Liver (tissue), 9 donors: Measurements from ENCODE around the gene ZYG11B. TPM values are rescaled to one million over a fixed set of nuclear protein-coding genes. Genes with fewer than 3 reads are reported as not detected.

Experiments used
- DNase-seq: peaks from one replicate; pipeline ENCODE4 v3.0.0-alpha.2; 2017; ENCODE audit warnings: low spot score
- H3K27ac ChIP-seq, 2 donors: one replicate each; pipeline ENCODE4 v1.7.0; 2013; ENCODE audit warnings: inconsistent platforms in 2 of 2, low read length in 2 of 2, control low read depth in 1 of 2, low read depth in 1 of 2, mild to moderate bottlenecking in 1 of 2
- H3K27me3 ChIP-seq, 4 donors: one replicate each; pipeline versions ENCODE4 v1.6.1 to v1.7.0; 2013; ENCODE audit warnings: low read length in 3 of 4, inconsistent platforms in 1 of 4, mild to moderate bottlenecking in 1 of 4, moderate library complexity in 1 of 4; ENCODE audit not compliant: control insufficient read depth in 4 of 4, insufficient read depth in 4 of 4
- H3K36me3 ChIP-seq, 4 donors: one replicate each; pipeline versions ENCODE4 v1.6.1 to v1.7.0; 2013; ENCODE audit warnings: low read length in 3 of 4, mild to moderate bottlenecking in 3 of 4, low read depth in 1 of 4, moderate library complexity in 1 of 4; ENCODE audit not compliant: control insufficient read depth in 4 of 4, insufficient read depth in 3 of 4
- H3K4me1 ChIP-seq, 4 donors: one replicate each; pipeline versions ENCODE4 v1.6.1 to v1.7.0; 2013; ENCODE audit warnings: low read length in 3 of 4, mild to moderate bottlenecking in 3 of 4, moderate library complexity in 1 of 4; ENCODE audit not compliant: control insufficient read depth in 4 of 4, insufficient read depth in 4 of 4
- H3K4me3 ChIP-seq, 3 donors: one replicate each; pipeline versions ENCODE4 v1.6.1 to v1.7.0; 2013; ENCODE audit warnings: low read length in 3 of 3, control low read depth in 1 of 3, low read depth in 1 of 3, mild to moderate bottlenecking in 1 of 3
- H3K9ac ChIP-seq, 2 donors: one replicate each; pipeline ENCODE4 v1.7.0; 2013; ENCODE audit warnings: low read length in 2 of 2, mild to moderate bottlenecking in 2 of 2, moderate library complexity in 2 of 2, control low read depth in 1 of 2, low read depth in 1 of 2
- H3K9me3 ChIP-seq, 4 donors: one replicate each; pipeline versions ENCODE4 v1.6.1 to v1.7.0; 2013; ENCODE audit warnings: low read length in 3 of 4; ENCODE audit not compliant: control insufficient read depth in 4 of 4
- EGR1 ChIP-seq, 2 donors: IDR thresholded peaks; 2 replicates each; pipeline ENCODE4 v1.6.1; 2016 to 2018; ENCODE audit warnings: antibody characterized with exemption in 2 of 2, low read depth in 2 of 2
- FOXA1 ChIP-seq: IDR thresholded peaks from 2 replicates; pipeline ENCODE4 v1.6.1; 2016; ENCODE audit warnings: antibody characterized with exemption
- FOXA2 ChIP-seq: IDR thresholded peaks from 2 replicates; pipeline ENCODE4 v1.6.1; 2016; ENCODE audit warnings: antibody characterized with exemption
- GABPA ChIP-seq, 2 donors: IDR thresholded peaks in 1 of 2; conservative IDR thresholded peaks in 1 of 2; 2 replicates each; pipeline ENCODE4 v1.6.1; 2016; ENCODE audit warnings: antibody characterized with exemption in 2 of 2, mild to moderate bottlenecking in 1 of 2, moderate library complexity in 1 of 2
- HNF4A ChIP-seq, 2 donors: conservative IDR thresholded peaks; 2 replicates each; pipeline ENCODE4 v1.6.1; 2016; ENCODE audit warnings: antibody characterized with exemption in 2 of 2, mild to moderate bottlenecking in 2 of 2
- HNF4G ChIP-seq: IDR thresholded peaks from 2 replicates; pipeline ENCODE4 v1.6.1; 2016; ENCODE audit warnings: antibody characterized with exemption
- JUND ChIP-seq, 2 donors: IDR thresholded peaks; 2 replicates each; pipeline ENCODE4 v1.6.1; 2016; ENCODE audit warnings: antibody characterized with exemption in 2 of 2
- NR2F2 ChIP-seq: IDR thresholded peaks from 2 replicates; pipeline ENCODE4 v1.6.1; 2016; ENCODE audit warnings: antibody characterized with exemption
- RAD21 ChIP-seq, 2 donors: IDR thresholded peaks; 2 replicates each; pipeline ENCODE4 v1.6.1; 2016; ENCODE audit warnings: antibody characterized with exemption in 2 of 2, mild to moderate bottlenecking in 2 of 2
- RXRA ChIP-seq, 2 donors: IDR thresholded peaks; 2 replicates each; pipeline ENCODE4 v1.6.1; 2017 to 2018; ENCODE audit warnings: antibody characterized with exemption in 2 of 2, mild to moderate bottlenecking in 1 of 2
- SP1 ChIP-seq: IDR thresholded peaks from 2 replicates; pipeline ENCODE4 v1.6.1; 2018; ENCODE audit warnings: antibody characterized with exemption, mild to moderate bottlenecking
- TAF1 ChIP-seq: conservative IDR thresholded peaks from 2 replicates; pipeline ENCODE4 v1.6.1; 2016; ENCODE audit warnings: antibody characterized with exemption, mild to moderate bottlenecking
- YY1 ChIP-seq: IDR thresholded peaks from 2 replicates; pipeline ENCODE4 v1.6.1; 2016; ENCODE audit warnings: antibody characterized with exemption, mild to moderate bottlenecking
- WGBS: extraction: QIAGEN DNeasy Blood & Tissue Kit; methylation state at CpG from one replicate; pipeline ENCODE4 v1.1.7; 2013; 5-methylcytosine and 5-hydroxymethylcytosine counted together
- polyA plus RNA-seq, 2 donors: library from polyadenylated mRNA; stranded (reverse) in 1 of 2; unstranded in 1 of 2; fragments of 200-250 nt in 1 of 2; fragments of >200 nt in 1 of 2; fragmentation: Nextera tagmentation in 1 of 2; extraction: Ambion mirVana in 1 of 2; gene quantifications; one replicate each; pipeline versions ENCODE4 v1.2.1 to v1.2.3, GENCODE V29; 2013 to 2015
- total RNA-seq, 2 donors: library from RNA; depleted of rRNA; stranded (reverse); fragments of >200 nt; gene quantifications; one replicate each; pipeline ENCODE4 v1.2.3, GENCODE V29; 2014
- TF ChIP-seq, protein P1 (sequence below): fragments of 150-350 bp; IDR thresholded peaks from 2 replicates; pipeline ENCODE4 v1.5.1; 2017; ENCODE audit warnings: improper control_type of control experiment, low read depth, low read length; ENCODE audit not compliant: missing input control
- TF ChIP-seq, protein P2 (sequence below): IDR thresholded peaks from 2 replicates; pipeline ENCODE4 v1.6.1; 2016; ENCODE audit warnings: antibody characterized with exemption, mild to moderate bottlenecking
- TF ChIP-seq, protein P3 (sequence below): IDR thresholded peaks from 2 replicates; pipeline ENCODE4 v1.6.1; 2016; ENCODE audit warnings: antibody characterized with exemption
- TF ChIP-seq, protein P4 (sequence below): IDR thresholded peaks from 2 replicates; pipeline ENCODE4 v1.6.1; 2016; ENCODE audit warnings: antibody characterized with exemption
- TF ChIP-seq, protein P5 (sequence below): IDR thresholded peaks from 2 replicates; pipeline ENCODE4 v1.6.1; 2016; ENCODE audit warnings: antibody characterized with exemption
- donor health status: healthy.
- donor health status: healthy.
- donor health status: healthy.
- donor health status: healthy.
- donor health status: healthy.

The ZYG11B gene
- total and polyA plus RNA-seq, 4 donors: 6.1 to 111 (median 15.5) TPM

DNA sequence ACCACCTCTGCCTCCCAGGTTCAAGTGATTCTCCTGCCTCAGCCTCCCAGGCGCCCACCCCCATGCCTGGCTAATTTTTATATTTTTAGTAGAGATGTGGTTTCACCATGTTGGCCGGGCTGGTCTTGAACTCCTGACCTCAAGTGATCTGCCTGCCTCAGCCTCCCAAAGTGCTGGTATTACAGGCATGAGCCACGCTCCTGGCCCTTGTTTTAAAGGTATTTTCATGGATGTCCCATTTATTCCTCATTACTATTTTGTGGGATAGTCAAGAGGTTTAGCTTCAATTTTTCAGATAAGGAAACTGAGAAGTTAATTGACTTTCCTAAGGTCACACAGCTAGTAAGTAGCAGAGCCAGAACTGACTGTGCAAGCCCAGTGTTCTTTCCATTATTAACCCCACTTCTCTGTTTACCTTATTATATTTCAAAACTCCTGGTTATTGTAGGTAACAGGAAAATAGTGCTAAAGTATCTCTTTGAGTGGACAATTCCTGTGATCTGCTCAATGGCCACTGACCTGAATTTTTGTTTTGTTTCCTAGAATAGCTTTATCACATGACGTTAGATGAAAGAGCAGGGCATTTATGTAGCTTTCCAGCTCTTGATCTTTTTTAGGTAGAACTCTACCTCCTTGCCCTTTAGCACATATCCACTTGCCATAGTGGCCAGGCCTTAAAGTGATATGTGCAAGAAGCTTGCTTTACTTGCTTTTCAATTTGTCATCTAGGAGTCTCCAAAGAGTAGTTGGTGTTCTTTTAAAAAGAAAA, 13.6 kb downstream of the ZYG11B start:
- Histone ChIP-seq H3K27ac (peak overlapping the region; percentile 6 to 63), H3K36me3 (no peaks in the 10 kb centered on the region), H3K27me3 (no peaks in the 10 kb centered on the region), H3K9ac (no peak overlapping the region), H3K4me1 (peaks cover 14 to 34% (median 28%) of the 10 kb centered on the region in 4 donors), H3K9me3 (no peaks in the 10 kb centered on the region), H3K4me3 (no peak overlapping the region)
- TF ChIP-seq, protein P1, sequence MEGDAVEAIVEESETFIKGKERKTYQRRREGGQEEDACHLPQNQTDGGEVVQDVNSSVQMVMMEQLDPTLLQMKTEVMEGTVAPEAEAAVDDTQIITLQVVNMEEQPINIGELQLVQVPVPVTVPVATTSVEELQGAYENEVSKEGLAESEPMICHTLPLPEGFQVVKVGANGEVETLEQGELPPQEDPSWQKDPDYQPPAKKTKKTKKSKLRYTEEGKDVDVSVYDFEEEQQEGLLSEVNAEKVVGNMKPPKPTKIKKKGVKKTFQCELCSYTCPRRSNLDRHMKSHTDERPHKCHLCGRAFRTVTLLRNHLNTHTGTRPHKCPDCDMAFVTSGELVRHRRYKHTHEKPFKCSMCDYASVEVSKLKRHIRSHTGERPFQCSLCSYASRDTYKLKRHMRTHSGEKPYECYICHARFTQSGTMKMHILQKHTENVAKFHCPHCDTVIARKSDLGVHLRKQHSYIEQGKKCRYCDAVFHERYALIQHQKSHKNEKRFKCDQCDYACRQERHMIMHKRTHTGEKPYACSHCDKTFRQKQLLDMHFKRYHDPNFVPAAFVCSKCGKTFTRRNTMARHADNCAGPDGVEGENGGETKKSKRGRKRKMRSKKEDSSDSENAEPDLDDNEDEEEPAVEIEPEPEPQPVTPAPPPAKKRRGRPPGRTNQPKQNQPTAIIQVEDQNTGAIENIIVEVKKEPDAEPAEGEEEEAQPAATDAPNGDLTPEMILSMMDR: no peak
- no peak for TF ChIP-seq TAF1
- TF ChIP-seq NR2F2: no peak
- TF ChIP-seq, protein P2, sequence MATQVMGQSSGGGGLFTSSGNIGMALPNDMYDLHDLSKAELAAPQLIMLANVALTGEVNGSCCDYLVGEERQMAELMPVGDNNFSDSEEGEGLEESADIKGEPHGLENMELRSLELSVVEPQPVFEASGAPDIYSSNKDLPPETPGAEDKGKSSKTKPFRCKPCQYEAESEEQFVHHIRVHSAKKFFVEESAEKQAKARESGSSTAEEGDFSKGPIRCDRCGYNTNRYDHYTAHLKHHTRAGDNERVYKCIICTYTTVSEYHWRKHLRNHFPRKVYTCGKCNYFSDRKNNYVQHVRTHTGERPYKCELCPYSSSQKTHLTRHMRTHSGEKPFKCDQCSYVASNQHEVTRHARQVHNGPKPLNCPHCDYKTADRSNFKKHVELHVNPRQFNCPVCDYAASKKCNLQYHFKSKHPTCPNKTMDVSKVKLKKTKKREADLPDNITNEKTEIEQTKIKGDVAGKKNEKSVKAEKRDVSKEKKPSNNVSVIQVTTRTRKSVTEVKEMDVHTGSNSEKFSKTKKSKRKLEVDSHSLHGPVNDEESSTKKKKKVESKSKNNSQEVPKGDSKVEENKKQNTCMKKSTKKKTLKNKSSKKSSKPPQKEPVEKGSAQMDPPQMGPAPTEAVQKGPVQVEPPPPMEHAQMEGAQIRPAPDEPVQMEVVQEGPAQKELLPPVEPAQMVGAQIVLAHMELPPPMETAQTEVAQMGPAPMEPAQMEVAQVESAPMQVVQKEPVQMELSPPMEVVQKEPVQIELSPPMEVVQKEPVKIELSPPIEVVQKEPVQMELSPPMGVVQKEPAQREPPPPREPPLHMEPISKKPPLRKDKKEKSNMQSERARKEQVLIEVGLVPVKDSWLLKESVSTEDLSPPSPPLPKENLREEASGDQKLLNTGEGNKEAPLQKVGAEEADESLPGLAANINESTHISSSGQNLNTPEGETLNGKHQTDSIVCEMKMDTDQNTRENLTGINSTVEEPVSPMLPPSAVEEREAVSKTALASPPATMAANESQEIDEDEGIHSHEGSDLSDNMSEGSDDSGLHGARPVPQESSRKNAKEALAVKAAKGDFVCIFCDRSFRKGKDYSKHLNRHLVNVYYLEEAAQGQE: no peak
- TF ChIP-seq, protein P3, sequence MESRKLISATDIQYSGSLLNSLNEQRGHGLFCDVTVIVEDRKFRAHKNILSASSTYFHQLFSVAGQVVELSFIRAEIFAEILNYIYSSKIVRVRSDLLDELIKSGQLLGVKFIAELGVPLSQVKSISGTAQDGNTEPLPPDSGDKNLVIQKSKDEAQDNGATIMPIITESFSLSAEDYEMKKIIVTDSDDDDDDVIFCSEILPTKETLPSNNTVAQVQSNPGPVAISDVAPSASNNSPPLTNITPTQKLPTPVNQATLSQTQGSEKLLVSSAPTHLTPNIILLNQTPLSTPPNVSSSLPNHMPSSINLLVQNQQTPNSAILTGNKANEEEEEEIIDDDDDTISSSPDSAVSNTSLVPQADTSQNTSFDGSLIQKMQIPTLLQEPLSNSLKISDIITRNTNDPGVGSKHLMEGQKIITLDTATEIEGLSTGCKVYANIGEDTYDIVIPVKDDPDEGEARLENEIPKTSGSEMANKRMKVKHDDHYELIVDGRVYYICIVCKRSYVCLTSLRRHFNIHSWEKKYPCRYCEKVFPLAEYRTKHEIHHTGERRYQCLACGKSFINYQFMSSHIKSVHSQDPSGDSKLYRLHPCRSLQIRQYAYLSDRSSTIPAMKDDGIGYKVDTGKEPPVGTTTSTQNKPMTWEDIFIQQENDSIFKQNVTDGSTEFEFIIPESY: no peak
- TF ChIP-seq FOXA1: no peak
- no peak for TF ChIP-seq HNF4G
- TF ChIP-seq YY1: peak; percentile 53
- TF ChIP-seq JUND (IDR thresholded peaks at IDR 0.05): peak in 1 of 2 donors; percentile 12
- TF ChIP-seq, protein P4, sequence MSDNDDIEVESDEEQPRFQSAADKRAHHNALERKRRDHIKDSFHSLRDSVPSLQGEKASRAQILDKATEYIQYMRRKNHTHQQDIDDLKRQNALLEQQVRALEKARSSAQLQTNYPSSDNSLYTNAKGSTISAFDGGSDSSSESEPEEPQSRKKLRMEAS: no peak
- peak in 1 of 2 donors; percentile 53 for TF ChIP-seq HNF4A (conservative IDR thresholded peaks at IDR 0.05)
- TF ChIP-seq, protein P5, sequence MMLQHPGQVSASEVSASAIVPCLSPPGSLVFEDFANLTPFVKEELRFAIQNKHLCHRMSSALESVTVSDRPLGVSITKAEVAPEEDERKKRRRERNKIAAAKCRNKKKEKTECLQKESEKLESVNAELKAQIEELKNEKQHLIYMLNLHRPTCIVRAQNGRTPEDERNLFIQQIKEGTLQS: no peak
- TF ChIP-seq FOXA2: no peak
- TF ChIP-seq SP1: peak; percentile 38
- TF ChIP-seq RXRA (IDR thresholded peaks at IDR 0.05): peak; percentile 36 to 81
- no peak for TF ChIP-seq GABPA (IDR thresholded peaks at IDR 0.05 in 1 of 2, conservative IDR thresholded peaks at IDR 0.05 in 1 of 2)
- TF ChIP-seq RAD21 (IDR thresholded peaks at IDR 0.05): peak in 1 of 2 donors; percentile 22
- TF ChIP-seq EGR1 (IDR thresholded peaks at IDR 0.05; ENCODE audit: low read depth in 2 of 2): no peak
- DNase-seq: no peak
- 65% methylated on average over 4 of the region's 4 CpGs for WGBS
